Measurements from ENCODE around the gene TPM3. TPM values are rescaled to one million over a fixed set of nuclear protein-coding genes. Genes with fewer than 3 reads are reported as not detected.

Gene TPM3
- total and polyA plus RNA-seq, 9 of the 15 experiments (the other 6 are each of a cell fraction or from before 2014, with no cell fraction given), result 202 to 604 (median 421) TPM

GRCh38 chr1:154157520-154158306, 34.2 kb downstream of the TPM3 start (continued):
- TF ChIP-seq ZMIZ1 (IDR thresholded peaks at IDR 0.05; ENCODE audit: low read depth in 2 of 2, low read length in 2 of 2) (peak in 1 of 2 experiments; percentile 59; a peak in 1 of 4 replicates), DACH1 (IDR thresholded peaks at IDR 0.05; ENCODE audit: partially characterized antibody) (no peak), ZNF318 (IDR thresholded peaks at IDR 0.05; ENCODE audit: borderline replicate concordance in 1 of 2, low read depth in 1 of 2) (peak in 1 of 2 experiments; percentile 68; a peak in 2 of 4 replicates), HNRNPUL1 (IDR thresholded peaks at IDR 0.05; ENCODE audit: low read length) (no peak), HDAC1 (IDR thresholded peaks at IDR 0.05) (peak in 1 of 2 experiments; percentile 78; a peak in 3 of 4 replicates), KLF6 (CRISPR knock-in tag; IDR thresholded peaks at IDR 0.05; ENCODE audit: borderline replicate concordance) (peak; percentile 45; the same call in 1 of the 2 replicates), ZNF512 (tag; IDR thresholded peaks at IDR 0.05) (no peak), MBD2 (IDR thresholded peaks at IDR 0.05; ENCODE audit: borderline replicate concordance, low read depth) (0 out of 2 replicates have a peak, but pooled peaks have one; percentile 63), CREB3 (tag; conservative IDR thresholded peaks at IDR 0.05; ENCODE audit: low read depth) (no peak), ZNF695 (CRISPR knock-in tag; IDR thresholded peaks at IDR 0.05) (no peak), MXI1 (IDR thresholded peaks at IDR 0.05; ENCODE audit: low read depth, low read length) (no peak)

Measured in K562 (cell line).